G401.6 (cell line): Measurements from ENCODE around the gene MYRIP.
"Not testable (repeated sequence)": the region's sequence is repeated elsewhere in the genome, so short reads cannot be mapped to it uniquely, and the experiment has no call there.

Experiments
- FAIRE-seq: peaks from 2 replicates; lab custom pipeline; 2012; peaks lifted over from hg19 to GRCh38; lab: Jason Lieb, UNC

The MYRIP gene

GRCh38 chr3:40084424-40084823, 275.0 kb downstream of the MYRIP start:
- FAIRE-seq = not testable (repeated sequence)

- no peak for FAIRE-seq
Observed at GRCh38 chr3:40086890-40087883, 277.8 kb downstream of the MYRIP start.

GRCh38 chr3:40088527-40089170, 279.2 kb downstream of the MYRIP start:
- no peak for FAIRE-seq

GRCh38 chr3:40096661-40097111, 287.3 kb downstream of the MYRIP start:
- FAIRE-seq = no peak

GRCh38 chr3:40097131-40098117, 288.0 kb downstream of the MYRIP start:
- no peak for FAIRE-seq

GRCh38 chr3:40098261-40098759, 288.9 kb downstream of the MYRIP start:
- FAIRE-seq = no peak

- FAIRE-seq = no peak
Observed at GRCh38 chr3:40099871-40100270, 290.5 kb downstream of the MYRIP start.

- no peak for FAIRE-seq
Observed at GRCh38 chr3:40102182-40102581, 292.8 kb downstream of the MYRIP start.

GRCh38 chr3:40103829-40104228, 294.4 kb downstream of the MYRIP start:
- FAIRE-seq = no peak

- FAIRE-seq = no peak
Observed at GRCh38 chr3:40104441-40104840, 295.0 kb downstream of the MYRIP start.

- FAIRE-seq = no peak
Observed at GRCh38 chr3:40108643-40109042, 299.2 kb downstream of the MYRIP start.

GRCh38 chr3:40109641-40110490, 300.5 kb downstream of the MYRIP start:
- FAIRE-seq = no peak

- FAIRE-seq = no peak
Observed at GRCh38 chr3:40116478-40117177, 307.2 kb downstream of the MYRIP start.

GRCh38 chr3:40118091-40118490, 308.7 kb downstream of the MYRIP start:
- no peak for FAIRE-seq

- FAIRE-seq = no peak
Observed at GRCh38 chr3:40120067-40120692, 310.8 kb downstream of the MYRIP start.

GRCh38 chr3:40120806-40121205, 311.4 kb downstream of the MYRIP start:
- no peak for FAIRE-seq

- FAIRE-seq = no peak
Observed at GRCh38 chr3:40124918-40125317, 315.5 kb downstream of the MYRIP start.

GRCh38 chr3:40128166-40128565, 318.8 kb downstream of the MYRIP start:
- no peak for FAIRE-seq

GRCh38 chr3:40129510-40129909, 320.1 kb downstream of the MYRIP start:
- FAIRE-seq = no peak

GRCh38 chr3:40129981-40130380, 320.6 kb downstream of the MYRIP start:
- FAIRE-seq = no peak
